HG02642 (cell line): Measurements from ENCODE around the gene BPNT1.
A peak's percentile ranks its signal among the peaks of the same experiment; 100 is the strongest.
"Not testable (repeated sequence)": the region's sequence is repeated elsewhere in the genome, so short reads cannot be mapped to it uniquely, and the experiment has no call there.

Source experiments
- ATAC-seq: cut with Tn5 transposase; IDR thresholded peaks from one replicate; pipeline ENCODE4 v1.9.1; 2021; ENCODE audit warnings: mild to moderate bottlenecking; ENCODE audit not compliant: unreplicated experiment, poor library complexity

Gene BPNT1

DNA sequence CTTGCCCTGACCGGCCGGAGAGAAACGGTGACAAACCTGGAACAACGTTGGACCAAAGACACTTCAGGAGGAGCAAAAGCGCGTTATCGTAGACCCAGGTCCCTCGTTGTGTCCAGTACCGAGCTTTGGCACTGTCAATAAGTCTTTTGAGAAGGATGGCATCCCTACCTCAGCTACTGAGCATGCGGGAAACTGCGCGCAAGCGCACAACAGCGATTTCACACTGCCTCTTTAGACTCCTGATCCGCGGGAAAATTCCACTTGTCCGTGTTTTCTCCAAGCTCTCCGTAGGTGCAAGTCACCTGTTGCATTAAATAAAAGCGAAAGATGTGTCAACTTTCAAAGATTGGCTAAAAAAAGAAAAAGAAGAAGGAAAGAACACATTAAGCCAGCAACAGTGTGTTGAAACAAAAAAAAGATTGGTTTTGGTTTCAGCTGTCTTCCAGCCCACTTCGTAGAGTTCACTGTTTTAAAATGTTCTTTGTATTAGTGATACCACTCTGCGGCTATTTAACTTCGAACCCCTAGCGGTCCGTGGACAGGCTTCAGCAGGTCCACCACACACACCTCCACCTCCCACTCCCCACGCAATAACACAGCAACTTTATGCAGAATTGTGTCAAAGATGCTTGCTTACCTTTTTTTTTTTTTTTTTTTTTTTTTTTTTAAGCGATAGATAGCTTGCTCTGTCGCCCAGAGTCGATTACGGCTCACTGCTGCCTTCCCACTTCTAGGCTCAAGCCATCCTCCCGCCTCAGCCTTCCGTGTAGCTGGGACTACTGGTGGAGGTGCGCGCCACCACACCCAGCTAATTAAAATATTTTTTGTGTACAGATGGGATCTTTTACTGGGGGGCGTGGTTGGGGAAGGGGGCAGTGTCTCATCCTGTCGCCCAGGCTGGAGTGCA lies at the start of gene BPNT1:
TSS of gene BPNT1 (minus strand) at position 139 of the 907 bp plus-strand sequence. CDS start 9,942 bp downstream, outside the sequence.
- peak; percentile 58 for ATAC-seq

DNA sequence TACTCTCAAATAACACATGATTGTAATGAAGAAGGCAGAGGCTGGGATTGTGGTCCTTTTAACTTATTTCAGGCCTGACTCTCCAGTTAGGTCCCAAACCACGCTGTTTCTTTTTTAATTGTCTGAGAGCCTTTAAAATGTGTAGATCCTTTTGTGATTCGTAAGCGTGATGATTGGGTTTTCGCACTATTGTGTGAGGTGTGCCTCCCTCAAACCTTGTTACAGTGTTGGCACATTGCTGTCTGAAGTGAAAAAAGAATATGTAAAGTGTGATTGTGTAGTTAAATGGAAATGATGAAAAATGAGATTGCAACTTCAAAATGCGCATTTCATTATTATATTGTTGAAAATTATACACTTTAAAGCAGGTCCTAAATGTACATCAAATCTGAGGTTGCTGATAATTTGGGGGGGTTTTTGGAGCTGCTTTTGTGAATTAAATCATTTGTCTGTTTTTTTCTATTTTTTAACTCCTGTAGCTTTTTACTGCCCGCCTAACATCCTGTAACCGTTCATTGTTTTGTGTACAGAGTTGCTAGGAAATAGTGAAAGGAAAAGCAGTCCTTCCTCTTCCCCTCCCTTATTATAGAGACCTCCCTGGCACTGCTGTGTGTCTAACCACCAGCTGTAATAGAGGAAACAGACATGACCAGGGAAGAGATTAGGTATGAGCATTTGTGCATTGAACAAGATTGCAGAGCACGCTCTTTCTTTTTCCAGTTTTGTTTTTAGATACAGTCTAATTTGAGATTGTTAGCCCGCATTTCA lies 47.6 kb upstream of the BPNT1 start:
- ATAC-seq = no peak

GRCh38 chr1:220135755-220136154 lies 46.2 kb upstream of the BPNT1 start:
- no peak for ATAC-seq

DNA sequence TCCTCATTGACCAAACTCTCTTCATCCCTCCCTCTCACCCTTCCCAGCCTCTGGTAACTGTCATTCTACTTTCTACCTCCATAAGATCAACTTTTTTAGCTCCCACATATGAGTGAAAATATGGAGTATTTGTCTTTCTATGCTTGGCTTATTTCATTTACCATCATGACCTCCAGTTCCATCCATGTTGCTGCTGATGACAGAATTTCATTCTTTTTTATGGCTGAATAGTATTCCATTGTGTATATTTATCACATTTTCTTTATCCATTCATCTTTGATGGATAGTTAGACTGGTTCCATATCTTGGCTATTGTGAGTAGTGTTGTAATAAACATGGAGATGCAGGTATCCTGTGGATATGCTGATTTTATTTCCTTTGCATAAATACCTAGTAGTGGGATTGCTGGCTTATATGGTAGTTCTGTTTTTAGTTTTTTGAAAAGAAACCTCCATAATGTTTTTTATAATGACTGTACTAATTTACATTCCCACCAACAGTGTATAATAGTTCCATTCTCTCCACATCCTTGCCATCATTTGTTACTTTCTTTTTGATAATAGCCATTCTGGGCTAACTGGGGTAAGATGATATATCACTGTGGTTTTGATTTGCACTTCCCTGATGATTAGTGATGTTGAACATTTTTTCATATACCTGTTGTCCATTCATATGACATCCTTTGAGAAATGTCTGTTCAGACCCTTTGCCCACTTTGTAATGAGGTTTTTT lies 40.1 kb upstream of the BPNT1 start:
- no peak for ATAC-seq

GRCh38 chr1:220127076-220127475 lies 37.5 kb upstream of the BPNT1 start:
- ATAC-seq = no peak

GRCh38 chr1:220124542-220124941 lies 35.0 kb upstream of the BPNT1 start:
- no peak for ATAC-seq

GRCh38 chr1:220123889-220124288 lies 34.3 kb upstream of the BPNT1 start:
- no peak for ATAC-seq

GRCh38 chr1:220123066-220123465 lies 33.5 kb upstream of the BPNT1 start:
- ATAC-seq = no peak

DNA sequence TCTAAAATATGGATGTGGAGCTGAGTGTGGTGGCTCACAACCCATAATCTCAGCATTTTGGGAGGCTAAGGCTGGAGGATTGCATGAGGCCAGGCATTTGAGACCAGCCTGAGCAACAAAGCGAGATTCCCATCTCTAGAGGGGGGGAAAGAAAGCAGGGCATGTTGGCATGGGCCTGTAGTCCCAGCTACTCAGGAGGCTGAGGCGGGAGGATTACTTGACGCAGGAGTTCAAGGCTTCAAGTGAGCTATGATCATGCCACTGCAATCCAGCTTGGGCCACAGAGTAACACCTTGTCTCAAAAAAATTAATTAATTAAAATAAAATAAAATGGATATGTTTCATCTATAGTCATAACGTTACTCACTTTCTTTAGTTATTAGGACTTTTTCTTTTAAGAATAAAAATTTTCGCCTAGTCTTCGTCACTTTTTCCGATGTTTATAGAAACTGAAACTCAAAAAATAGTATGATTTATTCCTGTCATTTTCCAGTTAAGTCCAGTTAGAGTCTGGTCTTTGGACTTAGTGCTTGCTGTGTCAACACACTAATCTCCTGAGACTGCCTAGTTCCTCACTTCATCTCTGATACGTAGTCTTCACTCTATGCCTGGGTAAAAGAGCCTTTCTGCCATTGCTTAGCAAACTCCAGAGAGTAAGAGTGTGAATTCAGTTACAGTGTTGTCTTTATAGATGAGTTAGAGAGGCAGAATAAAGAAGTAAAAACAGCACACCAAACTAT lies 32.4 kb upstream of the BPNT1 start:
- ATAC-seq = no peak

DNA sequence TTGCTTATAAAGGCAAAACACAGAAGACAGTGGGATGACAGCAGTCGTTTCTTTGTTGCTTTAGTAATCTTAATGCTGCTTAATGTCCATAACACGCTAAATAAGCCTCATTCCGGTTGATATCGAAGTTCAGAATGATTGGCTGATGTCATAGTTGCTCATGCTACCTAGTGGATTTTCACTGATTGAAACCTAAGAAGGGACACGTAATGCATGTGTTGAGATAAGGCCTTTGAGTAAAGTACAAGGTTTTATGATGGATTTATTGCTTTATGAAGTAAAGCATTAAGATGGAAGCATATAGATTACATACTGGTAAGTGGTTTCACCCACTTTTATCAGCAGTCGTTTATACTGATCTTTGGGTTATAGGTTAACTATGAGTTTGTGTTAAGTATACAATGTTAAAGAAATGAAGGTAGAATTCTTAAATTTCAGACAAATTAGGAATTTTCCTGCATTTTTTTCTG lies 29.5 kb upstream of the BPNT1 start:
- no peak for ATAC-seq

DNA sequence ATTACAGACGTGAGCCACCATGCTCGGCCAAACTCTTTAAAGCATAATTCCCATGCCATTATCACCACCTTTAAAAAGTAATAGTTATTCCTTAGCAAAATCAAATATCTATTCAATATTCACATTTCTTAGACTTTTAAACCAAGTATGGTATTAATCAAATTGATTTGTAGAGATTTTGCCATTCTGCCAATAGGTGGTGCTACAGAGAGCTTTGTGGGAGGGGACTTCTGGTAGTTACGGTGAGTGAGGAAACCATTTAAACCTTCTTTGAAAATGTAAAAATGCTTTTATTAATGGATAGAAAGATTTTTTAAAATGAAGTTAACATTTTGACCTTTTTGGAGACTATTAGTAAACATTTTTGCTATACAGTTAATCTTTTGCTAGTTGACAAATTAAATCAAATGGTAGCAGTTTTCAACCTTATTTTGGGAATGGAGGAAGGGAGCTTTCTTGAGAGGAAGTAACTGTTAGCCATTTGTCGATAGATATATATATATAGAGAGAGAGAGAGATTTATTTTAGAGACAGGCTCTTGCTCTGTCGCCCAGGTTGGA lies 23.6 kb upstream of the BPNT1 start:
- peak; percentile 63 for ATAC-seq

DNA sequence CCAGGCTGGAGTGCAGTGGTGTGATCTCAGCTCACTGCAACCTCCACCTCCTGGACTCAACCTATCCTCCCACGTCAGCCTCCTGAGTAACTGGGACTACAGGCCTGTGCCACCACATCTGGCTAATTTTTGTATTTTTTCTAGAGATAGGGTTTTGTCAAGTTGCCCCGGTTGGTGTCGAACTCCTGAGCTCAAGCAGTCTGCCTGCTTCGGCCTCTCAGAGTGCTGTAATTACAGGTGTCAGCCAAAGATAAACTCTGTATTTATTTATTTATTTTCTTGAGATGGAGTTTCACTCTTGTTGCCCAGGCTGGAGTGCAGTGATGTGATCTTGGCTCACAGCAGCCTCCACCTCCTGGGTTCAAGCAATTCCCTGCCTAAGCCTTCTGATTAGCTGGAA lies 23.0 kb upstream of the BPNT1 start:
- ATAC-seq = not testable (repeated sequence)

DNA sequence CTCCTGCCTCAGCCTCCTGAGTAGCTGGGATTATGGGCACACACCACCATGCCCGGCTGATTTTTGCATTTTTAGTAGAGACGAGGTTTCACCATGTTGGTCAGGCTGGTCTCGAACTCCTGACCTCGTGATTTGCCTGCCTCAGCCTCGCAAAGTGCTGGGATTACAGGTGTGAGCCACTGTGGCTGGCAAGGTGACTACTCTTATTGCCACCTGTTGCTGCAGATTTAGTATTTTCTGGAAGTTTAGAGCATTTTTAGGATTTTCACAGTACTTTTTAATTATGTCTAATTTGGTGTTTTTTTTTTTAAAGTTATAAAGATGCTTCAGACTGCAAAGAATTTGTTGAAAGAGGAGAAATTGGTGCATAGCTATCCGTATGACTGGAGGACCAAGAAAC lies 20.9 kb upstream of the BPNT1 start:
- not testable (repeated sequence) for ATAC-seq

DNA sequence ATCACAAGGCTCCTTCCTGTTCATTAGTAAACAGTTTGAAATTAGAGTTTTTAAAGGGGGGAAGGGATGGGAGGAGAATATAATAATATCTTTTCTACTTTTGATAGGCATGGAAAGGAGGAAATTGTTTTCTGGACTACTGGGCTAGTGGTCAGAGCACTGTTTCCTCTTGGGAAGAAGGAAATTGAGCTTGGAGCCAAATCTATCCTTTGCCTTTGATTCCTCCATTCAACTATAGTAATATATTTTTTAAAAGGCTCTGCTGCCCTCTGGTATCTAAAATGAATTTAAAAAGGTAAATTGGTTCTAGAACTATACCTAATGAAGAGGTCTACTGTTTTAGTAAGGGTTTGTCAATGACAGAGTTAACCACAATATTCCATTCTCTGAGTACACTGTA lies 10.2 kb upstream of the BPNT1 start:
- no peak for ATAC-seq

DNA sequence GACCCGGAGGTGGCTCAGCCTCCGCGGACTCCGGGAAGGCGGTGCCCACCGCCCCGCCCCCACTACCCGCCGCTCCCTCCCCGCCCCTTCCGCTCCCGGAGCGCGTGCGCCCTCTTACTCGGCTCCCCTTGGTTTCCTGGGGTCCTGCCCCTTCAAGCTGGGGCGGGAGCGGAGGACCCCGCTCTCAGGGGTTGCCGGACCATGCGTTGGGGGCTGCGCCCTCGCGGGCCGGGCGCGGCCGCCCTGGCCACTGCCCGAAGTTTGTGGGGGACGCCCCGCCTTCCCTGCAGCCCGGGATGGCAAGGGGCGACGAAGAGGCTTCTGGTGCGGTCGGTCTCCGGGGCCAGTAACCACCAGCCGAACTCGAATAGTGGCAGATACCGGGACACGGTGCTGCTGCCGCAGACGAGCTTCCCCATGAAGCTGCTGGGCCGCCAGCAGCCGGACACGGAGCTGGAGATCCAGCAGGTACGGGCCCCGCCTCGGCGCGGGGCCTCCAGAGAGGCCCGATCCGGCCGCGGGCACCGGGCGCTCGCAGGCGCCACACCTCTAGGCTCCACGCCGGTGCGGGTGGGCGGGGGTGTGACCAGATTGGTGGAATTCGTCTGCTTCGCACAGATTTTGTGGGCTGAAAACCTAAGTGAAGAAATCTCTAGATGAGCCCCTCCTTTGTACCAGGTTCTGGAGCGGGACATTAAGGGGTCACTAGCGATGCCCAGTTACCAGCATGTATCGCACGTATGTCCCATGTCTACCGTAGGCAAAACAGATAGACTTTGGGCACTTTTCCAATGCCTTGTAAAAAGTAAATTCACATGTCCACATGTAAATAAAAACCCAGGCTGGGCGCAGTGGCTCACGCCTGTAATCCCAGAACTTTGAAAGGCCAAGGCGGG lies 4.7 kb upstream of the BPNT1 start, which contains the start of gene IARS2:
TSS of gene IARS2 (plus strand) at position 117 of the 896 bp plus-strand sequence. CDS start at position 202, 85 bp downstream.
- peak; percentile 69 for ATAC-seq

- ATAC-seq = no peak
These were observed 3.9 kb upstream of the BPNT1 start for GRCh38 chr1:220093361-220094015.

- ATAC-seq = no peak
These were observed 3.1 kb upstream of the BPNT1 start for GRCh38 chr1:220092694-220093093.

- peak; percentile 58 for ATAC-seq
These were observed 3.3 kb downstream of the BPNT1 start for GRCh38 chr1:220086261-220086686.
